ENCODE data around the gene ZNF143.

The ZNF143 gene

GRCh38 chr11:9575260-9576240 is 114.7 kb downstream of the ZNF143 start:
- DNase-seq (ENCODE audit: low read depth in 3 of 3), result no peak

GRCh38 chr11:9576701-9577381 is 116.0 kb downstream of the ZNF143 start:
- DNase-seq (ENCODE audit: low read depth in 3 of 3), result no peak

GRCh38 chr11:9577556-9577955 is 116.7 kb downstream of the ZNF143 start:
- DNase-seq (ENCODE audit: low read depth in 3 of 3), result no peak

Data from stimulated activated CD4-positive, alpha-beta T cell treated with anti-CD3 and anti-CD28 coated beads, TNF-alpha, amount 100 ng/mL, for 24 hours (primary cell).